NB4 (cell line): ENCODE data around the gene STEAP2.

Experiments
- POLR2A ChIP-seq: IDR thresholded peaks from 2 replicates; pipeline ENCODE4 v1.6.1; 2011; ENCODE audit warnings: mild to moderate bottlenecking; ENCODE audit not compliant: insufficient read length; ENCODE audit errors: extremely low read depth
- TF ChIP-seq, protein P1 (sequence below): IDR thresholded peaks from one replicate; pipeline ENCODE4 v1.5.1; 2012; ENCODE audit warnings: low read depth, low read length

DNA sequence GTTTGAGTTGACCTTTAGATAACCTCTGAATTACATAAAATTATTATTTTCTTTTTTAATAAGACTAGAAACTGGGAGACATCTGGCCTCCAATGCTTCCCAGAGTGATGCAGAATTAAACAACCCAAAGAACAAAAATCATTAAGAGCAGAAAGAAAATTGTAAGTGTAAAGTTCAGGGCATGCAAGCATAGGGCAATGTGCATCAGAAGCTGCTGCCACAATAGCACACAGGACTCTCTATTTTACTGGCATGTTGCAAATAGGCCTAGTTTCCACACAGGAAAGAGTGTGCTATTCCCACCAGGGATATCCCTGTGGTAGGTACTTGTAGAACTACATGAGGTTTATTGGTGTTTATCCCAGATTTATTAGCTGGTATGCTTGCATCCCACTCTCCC, 20.5 kb upstream of the STEAP2 start:
- TF ChIP-seq POLR2A: no peak
- TF ChIP-seq, protein P1, sequence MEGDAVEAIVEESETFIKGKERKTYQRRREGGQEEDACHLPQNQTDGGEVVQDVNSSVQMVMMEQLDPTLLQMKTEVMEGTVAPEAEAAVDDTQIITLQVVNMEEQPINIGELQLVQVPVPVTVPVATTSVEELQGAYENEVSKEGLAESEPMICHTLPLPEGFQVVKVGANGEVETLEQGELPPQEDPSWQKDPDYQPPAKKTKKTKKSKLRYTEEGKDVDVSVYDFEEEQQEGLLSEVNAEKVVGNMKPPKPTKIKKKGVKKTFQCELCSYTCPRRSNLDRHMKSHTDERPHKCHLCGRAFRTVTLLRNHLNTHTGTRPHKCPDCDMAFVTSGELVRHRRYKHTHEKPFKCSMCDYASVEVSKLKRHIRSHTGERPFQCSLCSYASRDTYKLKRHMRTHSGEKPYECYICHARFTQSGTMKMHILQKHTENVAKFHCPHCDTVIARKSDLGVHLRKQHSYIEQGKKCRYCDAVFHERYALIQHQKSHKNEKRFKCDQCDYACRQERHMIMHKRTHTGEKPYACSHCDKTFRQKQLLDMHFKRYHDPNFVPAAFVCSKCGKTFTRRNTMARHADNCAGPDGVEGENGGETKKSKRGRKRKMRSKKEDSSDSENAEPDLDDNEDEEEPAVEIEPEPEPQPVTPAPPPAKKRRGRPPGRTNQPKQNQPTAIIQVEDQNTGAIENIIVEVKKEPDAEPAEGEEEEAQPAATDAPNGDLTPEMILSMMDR: no peak
